OCI-M2 (cell line): Measurements from ENCODE around the gene FAM53C.
"Not testable (repeated sequence)": the region's sequence is repeated elsewhere in the genome, so short reads cannot be mapped to it uniquely, and the experiment has no call there.

ENCODE experiments used
- DNase-seq: peaks from one replicate; lab custom pipeline; 2025; ENCODE audit not compliant: unreplicated experiment; lab: John Stamatoyannopoulos, UW

Gene FAM53C

GRCh38 chr5:138389911-138390310, 51.8 kb downstream of the FAM53C start:
- DNase-seq: not testable (repeated sequence)

GRCh38 chr5:138391859-138392386, 53.9 kb downstream of the FAM53C start:
- no peak for DNase-seq
